Measurements from ENCODE around the gene SERAC1.

- TF ChIP-seq POLR2AphosphoS5 (IDR thresholded peaks at IDR 0.05) (no peak), CTCF (IDR thresholded peaks at IDR 0.05) (no peak)
These were observed 6.4 kb downstream of the SERAC1 start for GRCh38 chr6:158161566-158162254.
